ENCODE results near the gene PPP2R5E.
A peak's percentile ranks its signal among the peaks of the same experiment; 100 is the strongest.
"Not testable (repeated sequence)": the region's sequence is repeated elsewhere in the genome, so short reads cannot be mapped to it uniquely, and the experiment has no call there.

Gene PPP2R5E

DNA sequence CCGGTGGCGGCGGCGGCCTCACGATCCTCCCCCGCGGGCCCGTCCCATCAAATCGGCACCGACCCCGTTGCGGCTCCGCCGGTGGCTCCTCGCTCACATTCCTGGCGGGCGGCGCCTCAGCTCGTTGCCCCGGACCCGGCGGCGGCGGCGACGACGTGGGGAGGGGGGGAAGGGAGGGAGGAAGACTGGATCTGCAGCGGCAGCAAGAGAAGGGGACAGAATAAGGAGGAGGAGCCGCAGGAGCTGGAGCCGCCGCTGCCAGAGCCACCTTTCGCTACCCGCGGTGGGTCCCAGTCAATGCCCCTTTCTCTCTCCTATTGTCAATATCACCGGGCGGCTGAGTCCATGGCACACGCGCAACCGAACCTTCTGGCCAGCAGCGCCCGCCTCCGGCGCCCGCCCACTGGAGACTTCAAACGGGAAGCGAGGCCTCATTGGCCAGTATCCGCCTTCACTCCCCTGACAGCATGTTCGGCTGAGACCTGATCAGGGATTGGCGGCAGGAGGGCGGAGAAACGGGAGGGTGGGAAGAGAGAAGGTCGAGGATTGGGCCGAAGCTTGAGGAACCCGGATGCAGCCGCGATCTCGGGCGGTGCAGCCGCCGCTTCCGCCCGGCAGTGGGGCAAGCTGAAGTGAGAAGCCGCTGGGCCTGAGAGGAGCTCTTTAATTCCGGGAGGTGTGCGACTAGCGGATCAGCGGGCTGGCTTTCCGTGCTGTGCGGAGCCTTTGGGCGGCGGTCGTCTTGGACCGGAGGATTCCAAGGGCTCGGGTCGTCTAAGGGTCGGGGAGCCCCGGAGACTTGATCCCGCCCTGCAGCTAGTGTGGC lies at the start of gene PPP2R5E:
PPP2R5E (minus strand) TSS at position 378 of the 826 bp plus-strand sequence. CDS start 3,692 bp downstream, outside the sequence.
- DNase-seq = peak; percentile 98 to 99

- not testable (repeated sequence) for DNase-seq
These were observed 39.9 kb upstream of the PPP2R5E start for GRCh38 chr14:63583046-63583445.

DNA sequence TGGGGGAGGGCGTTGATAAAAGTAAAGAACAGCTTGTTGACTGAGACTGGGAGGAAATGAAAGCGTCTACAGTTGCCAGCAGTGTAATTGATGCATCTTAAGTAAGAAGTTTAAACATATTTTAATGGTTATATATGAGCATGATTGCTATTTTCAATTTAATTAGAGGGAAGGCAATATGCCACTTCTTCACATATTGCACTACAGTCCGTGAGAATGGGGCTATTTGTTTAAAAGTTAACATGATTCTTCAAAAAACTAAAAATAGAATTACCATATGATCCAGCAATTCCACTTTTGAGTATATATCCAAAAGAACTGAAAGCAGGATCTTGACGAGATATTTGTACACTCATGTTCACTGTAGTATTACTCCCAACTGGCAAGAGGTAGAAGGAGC lies 38.3 kb upstream of the PPP2R5E start:
- no peak for DNase-seq

DNA sequence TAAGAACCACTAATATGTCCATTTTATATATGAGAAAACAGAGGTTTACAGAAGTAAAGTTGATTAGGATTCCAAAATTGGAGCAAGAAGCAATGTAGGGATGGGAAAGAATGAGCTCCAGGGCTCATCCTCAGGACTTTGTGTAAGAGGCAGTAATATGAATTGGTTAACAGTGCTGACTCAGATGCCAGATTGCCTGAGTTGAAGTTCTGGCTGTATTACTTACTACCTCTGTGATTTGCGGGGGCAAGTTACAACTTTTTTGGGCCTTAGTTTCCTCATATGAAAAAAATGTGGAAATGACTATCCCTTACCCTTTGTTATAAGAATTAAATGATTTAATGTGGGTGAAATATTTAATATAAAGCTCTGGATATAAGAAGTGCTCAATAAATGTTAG lies 35.1 kb upstream of the PPP2R5E start:
- no peak for DNase-seq

DNA sequence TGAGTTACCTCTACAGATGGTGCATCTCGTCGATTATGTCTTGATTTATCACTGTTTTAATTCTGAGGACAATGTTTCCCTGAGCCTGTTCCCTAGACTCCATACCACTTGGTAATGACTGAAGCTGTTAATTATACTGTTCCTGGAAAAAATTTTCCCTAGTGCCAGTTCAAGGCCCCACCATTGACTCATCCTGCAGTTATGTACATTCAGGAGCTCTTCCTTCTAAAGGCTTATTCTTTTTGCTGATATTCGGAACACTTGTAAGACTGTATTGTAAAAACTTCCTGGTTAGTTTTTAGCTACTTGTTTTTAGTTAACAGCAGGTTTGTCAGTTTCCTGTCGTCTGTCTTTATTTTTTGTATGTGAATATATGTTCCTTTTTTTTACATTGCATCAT lies 30.4 kb upstream of the PPP2R5E start:
- no peak for DNase-seq

DNA sequence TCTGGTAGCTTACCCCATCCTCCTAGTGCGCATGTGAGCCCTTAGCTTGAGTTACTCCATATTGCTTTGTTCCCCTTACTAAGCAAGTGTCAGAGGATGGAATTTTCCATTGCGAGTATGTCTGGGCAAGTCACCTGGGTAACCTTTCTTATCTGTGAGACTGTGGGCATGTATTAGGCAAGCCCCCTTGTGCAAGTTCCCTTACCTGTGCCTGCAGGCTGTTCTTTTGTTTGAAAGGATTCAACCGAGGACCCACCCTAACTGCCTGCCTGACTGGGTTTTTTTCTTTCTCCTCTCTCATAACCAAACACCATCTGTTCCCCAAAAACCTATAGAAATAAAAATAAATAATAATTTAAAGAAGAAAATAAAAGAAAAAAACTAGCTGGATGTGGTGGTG lies 22.3 kb upstream of the PPP2R5E start:
- no peak for DNase-seq

DNA sequence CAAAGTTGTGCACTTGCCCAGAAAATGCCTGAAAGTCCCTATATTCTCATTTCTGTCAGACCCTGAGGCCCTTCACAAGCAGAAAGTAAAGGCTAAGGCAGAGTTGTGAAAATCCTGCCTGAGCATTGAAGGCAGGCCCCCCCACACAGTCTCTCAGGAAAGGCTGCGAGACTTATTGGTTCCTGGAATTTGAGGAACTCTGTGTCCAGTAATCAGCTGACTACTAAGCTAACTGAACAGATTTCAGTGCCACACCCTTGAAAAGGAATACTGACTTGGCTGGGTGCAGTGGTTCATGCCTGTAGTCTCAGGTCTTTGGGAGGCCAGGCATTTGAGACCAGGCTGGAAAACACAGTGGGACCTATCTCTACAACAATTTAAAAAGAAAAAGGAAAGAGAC lies 21.1 kb upstream of the PPP2R5E start:
- no peak for DNase-seq

DNA sequence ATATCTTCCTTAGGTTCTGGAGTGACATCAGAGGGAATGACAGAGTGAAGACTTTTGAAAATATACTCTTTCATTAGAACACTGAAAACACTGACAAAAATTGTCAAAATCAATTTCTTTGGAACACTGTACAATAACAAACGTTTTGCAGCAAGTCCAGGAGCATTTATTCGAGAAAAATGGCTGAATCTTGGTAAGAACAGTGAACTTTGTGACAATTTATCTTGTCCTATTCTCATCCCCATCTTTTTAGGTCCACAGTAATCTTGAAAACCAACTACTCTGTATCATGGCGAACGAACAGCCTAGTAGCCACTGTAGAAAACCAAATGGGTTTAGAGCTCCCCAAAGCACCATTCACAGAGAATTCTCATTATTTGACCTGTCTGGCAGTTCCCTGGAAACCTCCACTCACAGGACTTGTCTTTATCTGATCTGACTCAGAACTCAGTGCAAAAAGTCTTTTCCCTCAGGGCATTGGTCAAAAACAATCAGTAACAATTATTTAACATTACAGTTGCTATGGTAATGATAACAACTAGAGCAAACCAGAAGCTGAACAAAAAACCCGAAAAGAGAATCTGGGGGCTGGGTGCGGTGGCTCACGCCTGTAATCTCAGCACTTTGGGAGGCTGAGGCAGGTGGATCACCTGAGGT lies 20.3 kb upstream of the PPP2R5E start:
- no peak for DNase-seq

GRCh38 chr14:63562405-63562804 lies 19.2 kb upstream of the PPP2R5E start:
- no peak for DNase-seq

- no peak for DNase-seq
These were observed 12.4 kb upstream of the PPP2R5E start for GRCh38 chr14:63555572-63555971.

DNA sequence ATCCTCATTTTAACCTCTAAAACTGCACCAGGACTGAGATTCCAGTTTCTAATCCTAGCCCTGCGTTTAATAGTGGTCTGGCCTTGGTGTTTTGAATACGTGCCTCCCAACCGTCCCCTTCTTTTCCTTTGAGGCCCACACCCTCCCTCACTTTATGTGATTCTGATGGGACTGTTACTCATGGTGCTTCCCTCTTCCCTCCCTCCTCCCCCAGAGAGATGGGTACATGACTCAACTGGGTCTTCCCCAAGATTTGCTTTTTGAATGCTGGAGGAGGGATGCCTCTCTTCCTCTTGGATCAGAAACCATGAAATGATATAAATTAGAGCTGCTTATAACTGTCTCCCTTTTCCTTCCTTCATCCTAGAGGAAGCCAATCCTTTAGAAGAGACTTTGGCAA lies 8.2 kb upstream of the PPP2R5E start:
- no peak for DNase-seq

DNA sequence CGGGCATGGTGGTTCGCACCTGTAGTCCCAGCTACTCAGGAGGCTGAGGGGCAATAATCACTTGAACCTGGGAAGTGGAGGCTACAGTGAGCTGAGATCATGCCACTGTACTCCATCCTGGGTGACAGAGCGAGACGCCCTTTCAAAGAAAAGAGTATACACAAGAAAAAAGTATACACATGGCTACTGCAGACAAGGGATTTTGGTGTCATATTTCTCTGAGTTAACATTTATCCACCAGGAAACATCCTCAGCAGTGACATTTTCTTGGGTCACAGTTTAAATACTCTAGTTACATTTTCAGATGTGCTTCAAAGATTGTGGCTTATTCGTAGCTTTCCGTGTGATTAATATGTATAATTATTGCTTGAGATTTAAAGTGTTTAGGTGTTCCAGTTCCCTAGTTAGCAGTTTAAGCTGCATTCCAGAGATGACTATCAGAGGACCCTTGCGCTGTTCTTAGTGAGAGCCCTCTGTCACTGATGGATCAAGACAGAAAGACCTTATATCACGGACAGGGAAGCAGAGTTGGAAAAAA lies 4.7 kb upstream of the PPP2R5E start:
- no peak for DNase-seq

GRCh38 chr14:63545431-63545830 lies 2.3 kb upstream of the PPP2R5E start:
- DNase-seq = no peak

DNA sequence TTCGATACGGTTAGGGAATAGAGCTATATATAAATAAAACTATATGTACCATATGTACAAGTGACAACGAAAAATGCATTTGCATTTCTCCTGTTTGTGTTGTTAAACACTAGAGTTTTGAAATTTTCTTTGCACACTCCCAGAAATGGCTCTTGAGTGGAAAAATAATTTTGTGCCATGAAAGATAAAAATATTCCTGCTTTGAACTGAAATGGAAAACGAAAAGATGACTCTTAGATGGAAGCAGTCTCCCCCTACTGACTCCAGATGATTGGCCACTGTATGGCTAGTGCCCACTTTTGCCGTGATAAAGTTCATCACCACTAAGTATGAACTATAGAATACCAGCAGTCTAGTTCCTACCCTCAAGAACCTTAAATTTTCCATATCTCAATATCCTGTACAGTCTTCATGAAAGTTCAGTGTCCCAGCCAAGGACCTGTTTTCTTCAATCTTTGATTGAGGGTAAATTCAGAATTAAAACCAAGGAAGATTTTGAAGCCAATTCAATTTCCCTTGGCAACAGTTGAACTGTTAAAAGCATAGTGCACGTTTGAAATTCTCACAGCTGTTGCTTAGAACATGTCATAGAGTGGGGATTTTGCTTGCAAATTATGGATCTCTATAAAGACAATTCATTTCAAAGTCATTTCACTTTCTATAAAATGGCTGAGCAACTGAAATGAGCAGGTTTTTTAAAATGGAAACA lies 1.6 kb upstream of the PPP2R5E start:
- DNase-seq = no peak

DNA sequence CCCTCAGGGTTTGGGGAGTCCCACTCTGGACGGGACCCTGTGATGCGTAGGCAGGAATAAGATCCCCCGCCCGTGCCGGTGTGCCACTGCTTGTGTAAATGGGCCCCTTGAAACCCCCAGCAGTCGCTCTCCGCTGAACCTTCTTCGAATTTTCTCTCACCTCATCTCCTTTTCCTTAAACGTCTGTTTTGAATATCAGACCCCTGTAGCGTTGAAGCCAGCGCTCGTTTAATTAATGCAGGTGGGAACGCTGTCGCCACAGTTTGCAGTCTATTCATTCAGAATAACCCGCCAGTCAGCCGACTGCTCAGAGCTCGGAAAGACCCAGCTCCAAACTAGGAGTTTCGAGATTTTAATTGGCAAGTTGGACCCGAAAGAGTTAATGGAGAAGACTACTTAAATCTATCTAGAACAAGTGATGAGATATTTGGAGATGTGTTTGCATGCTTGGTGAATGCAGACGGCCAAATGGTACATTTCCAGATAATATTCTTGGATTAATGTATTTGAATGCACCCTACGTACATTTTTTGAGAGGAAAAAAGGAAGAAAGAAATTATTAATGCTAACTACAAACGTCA lies 739 bp upstream of the PPP2R5E start:
- DNase-seq = no peak

DNA sequence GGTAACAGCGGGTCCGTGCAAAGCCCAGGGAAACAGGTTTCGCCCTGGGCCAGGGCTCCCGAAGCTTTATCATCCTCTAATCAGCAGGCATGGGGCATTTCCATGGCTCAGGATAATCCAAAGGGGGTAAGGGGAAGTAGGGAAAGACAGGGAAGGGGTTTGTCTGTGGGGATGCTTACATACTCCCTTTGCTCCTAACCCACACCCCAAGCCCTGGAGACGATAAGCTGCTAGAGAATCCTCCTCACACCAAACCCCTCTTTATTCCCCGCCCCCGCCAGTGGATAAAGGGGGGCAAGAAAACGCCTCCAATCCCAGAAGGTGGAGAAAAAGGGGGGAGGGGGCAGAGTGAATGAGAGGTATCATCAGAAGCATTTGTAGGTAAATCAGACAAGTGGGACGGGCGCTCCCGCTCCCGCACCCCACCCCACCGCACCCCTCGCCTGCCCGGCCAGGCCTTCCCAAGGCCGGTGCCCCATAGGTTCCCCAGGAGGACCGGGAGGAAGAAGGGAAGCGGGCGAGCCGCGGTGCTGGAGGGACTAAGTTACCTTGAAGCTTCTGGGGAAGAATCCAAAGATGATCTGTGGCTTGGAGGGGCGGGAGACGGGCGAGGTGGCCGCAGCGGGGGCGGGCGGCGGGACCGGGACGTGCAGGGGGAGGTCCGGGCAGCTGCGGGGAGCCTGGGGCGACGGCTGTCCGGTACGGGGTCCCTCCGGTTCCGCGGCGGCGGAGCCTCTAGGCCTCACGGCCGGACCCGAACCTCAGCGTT lies 762 bp downstream of the PPP2R5E start:
- DNase-seq = peak in 1 of 2 donors; percentile 10

GRCh38 chr14:63535918-63536317 lies 7.3 kb downstream of the PPP2R5E start:
- DNase-seq = no peak

- no peak for DNase-seq
These were observed 9.7 kb downstream of the PPP2R5E start for GRCh38 chr14:63533474-63533873.

GRCh38 chr14:63524537-63525155 lies 18.5 kb downstream of the PPP2R5E start:
- peak; percentile 17 to 28 for DNase-seq

DNA sequence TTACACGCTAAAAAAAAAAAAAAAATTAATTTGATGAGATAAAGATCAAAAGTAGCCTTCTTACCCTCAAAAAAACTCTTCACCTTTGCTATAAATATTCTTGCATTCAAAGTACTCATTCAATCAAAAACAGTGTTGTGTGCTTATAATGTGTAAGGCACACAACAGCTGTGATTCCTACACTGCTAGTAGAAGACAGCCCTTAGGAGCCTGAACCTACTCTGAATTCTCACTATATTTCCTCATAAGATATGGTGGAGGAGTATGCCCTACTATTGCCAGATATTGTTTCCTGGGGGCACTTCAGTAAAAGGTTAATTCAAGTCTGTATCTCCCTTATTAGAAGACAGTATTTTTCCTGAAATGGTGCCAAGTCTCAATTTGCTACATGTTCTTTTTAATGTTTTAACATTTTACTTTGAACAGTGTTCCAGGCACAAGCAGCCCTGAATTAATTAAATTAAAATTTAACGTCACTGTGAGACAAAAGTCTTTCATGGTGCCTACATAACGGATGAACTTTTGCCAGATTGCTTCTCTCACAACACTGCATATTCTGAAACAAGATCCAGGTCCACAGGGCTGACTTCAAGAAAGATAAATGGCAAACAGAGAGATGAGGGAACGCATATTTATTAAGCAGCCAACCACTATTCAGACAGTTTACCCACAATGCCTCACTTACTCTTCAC lies 19.3 kb downstream of the PPP2R5E start:
- DNase-seq = no peak

DNA sequence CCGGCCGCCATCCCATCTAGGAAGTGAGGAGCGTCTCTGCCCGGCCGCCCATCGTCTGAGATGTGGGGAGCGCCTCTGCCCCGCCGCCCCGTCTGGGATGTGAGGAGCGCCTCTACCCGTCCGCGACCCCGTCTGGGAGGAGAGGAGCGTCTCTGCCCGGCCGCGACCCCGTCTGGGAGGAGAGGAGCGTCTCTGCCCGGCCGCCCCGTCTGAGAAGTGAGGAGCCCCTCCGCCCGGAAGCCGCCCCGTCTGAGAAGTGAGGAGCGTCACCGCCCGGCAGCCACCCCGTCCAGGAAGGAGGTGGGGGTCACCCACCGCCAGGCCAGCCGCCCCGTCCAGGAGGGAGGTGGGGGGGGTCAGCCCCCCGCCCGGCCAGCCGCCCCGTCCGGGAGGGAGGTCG lies 20.7 kb downstream of the PPP2R5E start:
- not testable (repeated sequence) for DNase-seq
